H1 (cell line): ENCODE results near the gene FASTKD1. TPM values are rescaled to one million over a fixed set of nuclear protein-coding genes. Genes with fewer than 3 reads are reported as not detected.

Experiments
- CTCF ChIA-PET: fragments of 300-600 bp; sonication (Branson Sonifier 250); formaldehyde crosslinking; loops from one replicate; lab custom pipeline; 2021; ENCODE audit not compliant: partially characterized antibody; lab: Charles Lee
- POLR2A ChIA-PET: fragments of 300-600 bp; sonication (Branson Sonifier 250); formaldehyde crosslinking; loops from one replicate; lab custom pipeline; 2021; ENCODE audit warnings: inconsistent platforms; ENCODE audit not compliant: partially characterized antibody; lab: Charles Lee
- DNase-seq, 2 experiments: peaks; one replicate each; pipeline versions ENCODE4 v3.0.0 to v3.0.0-alpha.2; 2010 to 2022; ENCODE audit warnings: low spot score in 2 of 2, low read depth in 1 of 2, mixed read lengths in 1 of 2
- FAIRE-seq: peaks from 2 replicates; lab custom pipeline; 2011; peaks lifted over from hg19 to GRCh38; lab: Jason Lieb, UNC
- H2AFZ ChIP-seq: 2 replicates; pipeline ENCODE4 v1.8.1; 2012; ENCODE audit warnings: low read length, inconsistent platforms
- H2AK5ac ChIP-seq: 2 replicates; pipeline ENCODE4 v1.6.1; 2013; ENCODE audit warnings: low read depth, low read length
- H2BK120ac ChIP-seq: replicated peaks from 2 replicates; pipeline ENCODE3; 2013; ENCODE audit warnings: low read depth, low read length, inconsistent platforms
- H2BK12ac ChIP-seq: 2 replicates; pipeline ENCODE4 v1.6.1; 2013; ENCODE audit warnings: low read depth, low read length
- H2BK15ac ChIP-seq: 2 replicates; pipeline ENCODE4 v1.6.1; 2013; ENCODE audit warnings: low read length
- H2BK20ac ChIP-seq: 2 replicates; pipeline ENCODE4 v1.6.1; 2013; ENCODE audit warnings: low read length
- H2BK5ac ChIP-seq: 2 replicates; pipeline ENCODE4 v1.6.1; 2013; ENCODE audit warnings: low read depth, low read length
- H3K14ac ChIP-seq: 2 replicates; pipeline ENCODE4 v1.6.1; 2013; ENCODE audit warnings: inconsistent platforms; ENCODE audit not compliant: insufficient read length
- H3K18ac ChIP-seq: 2 replicates; pipeline ENCODE4 v1.6.1; 2013; ENCODE audit warnings: low read length; ENCODE audit errors: extremely low read depth
- H3K23ac ChIP-seq: 2 replicates; pipeline ENCODE4 v1.6.1; 2013; ENCODE audit warnings: inconsistent platforms; ENCODE audit not compliant: insufficient read length
- H3K23me2 ChIP-seq: 2 replicates; pipeline ENCODE4 v1.6.1; 2013; ENCODE audit warnings: low read depth, low read length
- H3K27ac ChIP-seq: 2 replicates; pipeline ENCODE4 v1.6.1; 2011; ENCODE audit warnings: low read depth, low read length, inconsistent platforms
- H3K27me3 ChIP-seq, 4 experiments: replicated peaks in 1 of 4; 1 replicate in 1 of 4; 2 replicates in 3 of 4; pipeline versions ENCODE4 v1.6.1 to v1.8.1; 2011 to 2013; ENCODE audit warnings: low read length in 3 of 4, mild to moderate bottlenecking in 3 of 4, inconsistent platforms in 2 of 4, mixed read lengths in 2 of 4, moderate library complexity in 1 of 4; ENCODE audit not compliant: control insufficient read depth in 3 of 4, insufficient read depth in 3 of 4; ENCODE audit errors: extremely low read depth in 1 of 4
- H3K36me3 ChIP-seq, 4 experiments: 2 replicates each; pipeline versions ENCODE4 v1.6.1 to v1.8.1; 2011 to 2013; ENCODE audit warnings: mild to moderate bottlenecking in 4 of 4, low read length in 3 of 4, moderate library complexity in 2 of 4, control low read depth in 1 of 4, inconsistent platforms in 1 of 4; ENCODE audit not compliant: insufficient read depth in 4 of 4, control insufficient read depth in 2 of 4
- H3K4ac ChIP-seq: replicated peaks from 2 replicates; pipeline ENCODE3; 2013; ENCODE audit warnings: low read length, low read depth, mixed read lengths, inconsistent platforms; ENCODE audit not compliant: insufficient read length
- H3K4me1 ChIP-seq, 4 experiments: replicated peaks in 1 of 4; 1 replicate in 1 of 4; 2 replicates in 3 of 4; pipeline versions ENCODE4 v1.6.1 to v1.8.1; 2011 to 2013; ENCODE audit warnings: low read length in 3 of 4, inconsistent platforms in 2 of 4, mixed read lengths in 1 of 4; ENCODE audit not compliant: insufficient read depth in 4 of 4, control insufficient read depth in 3 of 4
- H3K4me2 ChIP-seq, 2 experiments: 2 replicates each; pipeline versions ENCODE4 v1.6.1 to v1.8.1; 2011 to 2013; ENCODE audit warnings: low read depth in 2 of 2, low read length in 2 of 2, control low read depth in 1 of 2, inconsistent platforms in 1 of 2, mild to moderate bottlenecking in 1 of 2; ENCODE audit not compliant: insufficient read depth in 1 of 2
- H3K4me3 ChIP-seq, 4 experiments: fragments of 200-600, 300-600 bp in 1 of 4; sonication (generic), shearing (Covaris generic), sonication (Bioruptor Twin) in 1 of 4; 2 replicates each; pipeline versions ENCODE4 v1.5.1 to v1.8.1; 2011 to 2016; ENCODE audit warnings: low read length in 4 of 4, low read depth in 3 of 4, control low read depth in 2 of 4, inconsistent platforms in 2 of 4, mild to moderate bottlenecking in 2 of 4, mixed read lengths in 1 of 4, moderate library complexity in 1 of 4; ENCODE audit not compliant: insufficient read depth in 2 of 4; ENCODE audit errors: extremely low read depth in 1 of 4
- H3K56ac ChIP-seq: replicated peaks from 2 replicates; pipeline ENCODE3; 2013; ENCODE audit warnings: low read depth, mild to moderate bottlenecking, mixed read lengths, low read length, inconsistent platforms; ENCODE audit not compliant: insufficient read length
- H3K79me1 ChIP-seq: 2 replicates; pipeline ENCODE4 v1.6.1; 2013; ENCODE audit warnings: low read depth, low read length, control low read depth
- H3K79me2 ChIP-seq, 2 experiments: 2 replicates each; pipeline versions ENCODE4 v1.6.1 to v1.8.1; 2012 to 2013; ENCODE audit warnings: low read length in 2 of 2, mild to moderate bottlenecking in 2 of 2, inconsistent platforms in 1 of 2; ENCODE audit not compliant: insufficient read depth in 2 of 2, control insufficient read depth in 1 of 2
- H3K9ac ChIP-seq, 4 experiments: replicated peaks in 1 of 4; 1 replicate in 1 of 4; 2 replicates in 3 of 4; pipeline versions ENCODE4 v1.6.1 to v1.8.1; 2011 to 2013; ENCODE audit warnings: low read depth in 3 of 4, low read length in 3 of 4, control low read depth in 2 of 4, mild to moderate bottlenecking in 2 of 4, moderate library complexity in 2 of 4, inconsistent platforms in 1 of 4; ENCODE audit errors: extremely low read depth in 1 of 4
- H3K9me3 ChIP-seq, 2 experiments: 2 replicates each; pipeline versions ENCODE4 v1.6.1 to v1.8.1; 2012 to 2013; ENCODE audit warnings: mild to moderate bottlenecking in 2 of 2, moderate library complexity in 2 of 2, control low read depth in 1 of 2, inconsistent platforms in 1 of 2, low read depth in 1 of 2, low read length in 1 of 2, mixed read lengths in 1 of 2; ENCODE audit not compliant: insufficient read depth in 2 of 2
- H4K20me1 ChIP-seq, 2 experiments: replicated peaks in 1 of 2; 2 replicates each; pipeline versions ENCODE3 to v1.8.1; 2011 to 2013; ENCODE audit warnings: inconsistent platforms in 2 of 2, low read length in 2 of 2, mild to moderate bottlenecking in 1 of 2; ENCODE audit not compliant: insufficient read depth in 2 of 2, control insufficient read depth in 1 of 2
- H4K5ac ChIP-seq: 2 replicates; pipeline ENCODE4 v1.6.1; 2013; ENCODE audit warnings: low read length, low read depth, mixed read lengths, inconsistent platforms; ENCODE audit not compliant: insufficient read length
- H4K8ac ChIP-seq: 2 replicates; pipeline ENCODE4 v1.8.0; 2013; ENCODE audit warnings: mild to moderate bottlenecking, moderate library complexity, low read length, inconsistent platforms; ENCODE audit not compliant: insufficient read depth; ENCODE audit errors: extremely low read depth
- H4K91ac ChIP-seq: replicated peaks from 2 replicates; pipeline ENCODE3; 2013; ENCODE audit warnings: low read length, mixed read lengths, inconsistent platforms; ENCODE audit not compliant: insufficient read length
- BACH1 ChIP-seq: IDR thresholded peaks from 2 replicates; pipeline ENCODE4 v1.6.1; 2012; ENCODE audit warnings: low read length, improper control_type of control experiment
- BRCA1 ChIP-seq: IDR thresholded peaks from 2 replicates; pipeline ENCODE4 v1.6.1; 2012; ENCODE audit warnings: low read depth, low read length, improper control_type of control experiment
- HDAC2 ChIP-seq, 2 experiments: fragments of 300-600 bp in 1 of 2; sonication (generic) in 1 of 2; IDR thresholded peaks; 2 replicates each; pipeline ENCODE4 v1.6.1; 2011 to 2012; ENCODE audit warnings: low read depth in 2 of 2, low read length in 2 of 2, mild to moderate bottlenecking in 2 of 2, moderate library complexity in 2 of 2, borderline replicate concordance in 1 of 2, inconsistent platforms in 1 of 2
- JUND ChIP-seq: IDR thresholded peaks from 2 replicates; pipeline ENCODE4 v1.6.1; 2011; ENCODE audit warnings: mild to moderate bottlenecking, improper control_type of control experiment, low read length
- NRF1 ChIP-seq: IDR thresholded peaks from 2 replicates; pipeline ENCODE4 v1.6.1; 2011; ENCODE audit warnings: mild to moderate bottlenecking, low read depth, low read length, improper control_type of control experiment
- RAD21 ChIP-seq, 2 experiments: IDR thresholded peaks in 1 of 2; conservative IDR thresholded peaks in 1 of 2; 2 replicates each; pipeline ENCODE4 v1.6.1; 2011; ENCODE audit warnings: low read depth in 2 of 2, low read length in 2 of 2, improper control_type of control experiment in 1 of 2, inconsistent platforms in 1 of 2, mild to moderate bottlenecking in 1 of 2, moderate library complexity in 1 of 2
- RBBP5 ChIP-seq: IDR thresholded peaks from 2 replicates; pipeline ENCODE4 v1.7.1; 2012; ENCODE audit warnings: low read depth, mild to moderate bottlenecking, inconsistent platforms, low read length, moderate library complexity, borderline replicate concordance
- SIN3A ChIP-seq, 2 experiments: IDR thresholded peaks in 1 of 2; conservative IDR thresholded peaks in 1 of 2; 2 replicates each; pipeline ENCODE4 v1.6.1; 2011 to 2012; ENCODE audit warnings: low read length in 2 of 2, improper control_type of control experiment in 1 of 2, low read depth in 1 of 2, mild to moderate bottlenecking in 1 of 2
- TAF7 ChIP-seq: optimal IDR thresholded peaks from 2 replicates; pipeline ENCODE3; 2011; ENCODE audit warnings: low read depth, mild to moderate bottlenecking, inconsistent platforms, low read length, moderate library complexity, borderline replicate concordance
- WGBS, 2 experiments: shearing (Covaris generic) in 1 of 2; methylation state at CpG; one replicate each; pipeline versions ENCODE4 v1.1.6 to v1.1.7; 2013 to 2015; ENCODE audit warnings: low lambda C conversion rate in 2 of 2, mixed read lengths in 2 of 2, inconsistent platforms in 1 of 2, low coverage in 1 of 2, missing lambda C conversion rate in 1 of 2; ENCODE audit not compliant: insufficient replicate concordance in 2 of 2, insufficient coverage in 1 of 2, insufficient read length in 1 of 2; ENCODE audit errors: extremely low coverage in 1 of 2, missing lambda C conversion rate in 1 of 2; 5-methylcytosine and 5-hydroxymethylcytosine counted together
- polyA plus RNA-seq, 7 experiments: library from polyadenylated mRNA; depleted of rRNA in 3 of 7; stranded (reverse) in 5 of 7; unstranded in 2 of 7; fragments of >200 nt in 5 of 7; fragments of 200-250 nt in 2 of 7; gene quantifications; 1 replicate in 5 of 7; 2 replicates in 1 of 7; 4 replicates in 1 of 7; pipeline versions ENCODE4 v1.2.1 to v1.2.3, GENCODE V29; 2011 to 2013; ENCODE audit warnings: missing spikeins in 2 of 7, mixed read lengths in 2 of 7
- total RNA-seq: library from RNA; stranded (reverse); fragmentation: NEBNext Ultra II Directional; extraction: Animal tissue kit (Norgen Biotek cat#: 25700); gene quantifications from 2 replicates; pipeline ENCODE4 v1.2.1, GENCODE V29; 2021

Gene FASTKD1
- total and polyA plus RNA-seq, 2 of the 8 experiments (the other 6 are each of a cell fraction or from before 2014, with no cell fraction given), result 18.7 to 70.8 TPM

DNA sequence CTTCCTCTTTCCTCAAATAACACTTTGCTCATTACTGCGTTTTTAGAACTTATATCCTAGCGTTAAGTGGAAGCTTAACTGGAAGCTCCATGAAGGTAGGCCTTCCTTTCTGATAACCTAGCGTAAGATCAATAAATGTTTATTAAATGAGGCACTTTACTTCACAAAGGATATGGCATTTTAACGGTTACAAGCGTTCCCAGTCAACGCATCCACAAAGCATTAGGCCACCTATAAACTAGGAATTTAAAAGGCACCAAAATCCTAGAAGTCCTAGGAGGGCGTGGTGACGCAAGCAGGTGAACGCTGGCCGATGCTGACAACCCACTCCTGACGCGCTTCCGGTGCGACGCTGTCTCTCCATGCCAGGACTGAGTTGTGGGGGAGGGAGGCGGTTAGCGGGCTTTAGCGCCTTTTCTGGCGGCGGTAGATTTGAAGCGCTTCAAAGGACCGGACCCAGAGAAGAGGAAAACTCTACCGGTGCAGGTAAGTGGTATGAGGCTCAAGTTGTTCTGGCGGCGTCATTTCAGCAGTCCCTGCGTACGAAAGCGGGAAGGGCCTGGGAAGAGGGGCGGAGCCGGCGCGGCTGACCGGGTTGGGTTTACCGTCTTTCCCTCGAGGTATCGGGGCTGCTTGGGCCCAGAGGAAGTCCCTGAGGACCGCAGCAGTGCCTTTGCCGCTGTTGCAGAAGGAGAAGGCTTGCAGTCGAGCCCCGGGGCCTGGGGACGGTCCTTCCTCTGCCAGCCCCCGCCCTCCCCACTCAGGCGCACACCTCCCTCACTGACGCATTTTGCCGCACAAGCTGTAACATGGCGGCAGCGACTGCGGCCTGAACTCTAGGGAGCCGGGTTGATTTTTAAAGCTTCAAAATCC, 10.6 kb upstream of the FASTKD1 start, which contains the start of gene PPIG:
PPIG (plus strand) TSS at position 347 of the 873 bp plus-strand sequence. CDS start 19,691 bp downstream, outside the sequence.
- no peak within 1 kb of the TSS for H2BK120ac ChIP-seq
- peak within 1 kb of the TSS; percentile 73 for H4K5ac ChIP-seq
- WGBS, 2 experiments, result 9% methylated on average over 47 of the region's 49 CpGs; no CpG with 5 or more reads in 1 of the 2 experiments
- H3K79me2 ChIP-seq, result peaks cover 31 to 47% of the 10 kb centered on the region in 2 experiments
- peak within 1 kb of the TSS; percentile 93; the same call in 1 of the 2 replicates for H4K8ac ChIP-seq
- CTCF ChIA-PET, result interaction anchor here (0.6 to 1.0 kb wide), 2 partner anchors 30 to 205 kb away, joined by 3 to 4 read pairs; no protein-coding TSS in a partner anchor
- H2BK20ac ChIP-seq, result no peak within 1 kb of the TSS
- H3K14ac ChIP-seq, result no peak within 1 kb of the TSS
- H3K36me3 ChIP-seq, result no peaks in the 10 kb centered on the region
- H3K56ac ChIP-seq, result peak within 1 kb of the TSS; percentile 62
- no peaks in the 10 kb centered on the region for H3K27me3 ChIP-seq
- no peaks in the 10 kb centered on the region; a peak in 3 of 7 replicates for H3K4me1 ChIP-seq
- H3K4me3 ChIP-seq, result peak within 1 kb of the TSS; percentile 81 to 97 (median 94)
- H3K9ac ChIP-seq, result peak within 1 kb of the TSS; percentile 88 to 98 (median 92)
- H2AFZ ChIP-seq, result peak within 1 kb of the TSS; percentile 86; the same call in 1 of the 2 replicates
- POLR2A ChIA-PET, result interaction anchor here (0.7 to 2.5 kb wide), 13 partner anchors 9 to 243 kb away, joined by 3 to 23 read pairs (median 4); partner anchors contain the start of genes FASTKD1, KLHL23 and UBR3
- DNase-seq, result peak; percentile 56 to 86
- peak within 1 kb of the TSS; percentile 68; the same call in 1 of the 2 replicates for H2BK12ac ChIP-seq
- peak within 1 kb of the TSS; percentile 62 to 64 for H3K4me2 ChIP-seq
- 0 out of 2 replicates have a peak within 1 kb of the TSS, but pooled peaks have one; percentile 65 for H2AK5ac ChIP-seq
- H2BK5ac ChIP-seq, result peak within 1 kb of the TSS; percentile 93
- H3K4ac ChIP-seq, result peak within 1 kb of the TSS; percentile 10
- H3K27ac ChIP-seq, result peak within 1 kb of the TSS; percentile 96
- peaks cover 0 to 3% of the 10 kb centered on the region in 2 experiments for H4K20me1 ChIP-seq
- no peak within 1 kb of the TSS for H3K23ac ChIP-seq
- H3K23me2 ChIP-seq, result no peaks in the 10 kb centered on the region; the same call in 1 of the 2 replicates
- FAIRE-seq, result peak; percentile 76
- H3K18ac ChIP-seq, result peak within 1 kb of the TSS; percentile 66
- no peak within 1 kb of the TSS; the same call in 1 of the 2 replicates for H2BK15ac ChIP-seq
- 0 out of 4 replicates have a peak, but pooled peaks cover 0 to 3% of the 10 kb centered on the region in 2 experiments for H3K9me3 ChIP-seq
- peak within 1 kb of the TSS; percentile 63 for H4K91ac ChIP-seq
- H3K79me1 ChIP-seq, result no peaks in the 10 kb centered on the region
- TF ChIP-seq SIN3A (conservative IDR thresholded peaks at IDR 0.05 in 1 of 2, IDR thresholded peaks at IDR 0.05 in 1 of 2; ENCODE audit: low read depth in 1 of 2, low read length in 2 of 2), result peak; percentile 62 to 91; a peak in 2 of 4 replicates
- TF ChIP-seq JUND, result 0 out of 2 replicates have a peak, but pooled peaks have one; percentile 37
- TF ChIP-seq BRCA1, result peak; percentile 31; the same call in 1 of the 2 replicates
- no peak for TF ChIP-seq RAD21 (IDR thresholded peaks at IDR 0.05 in 1 of 2, conservative IDR thresholded peaks at IDR 0.05 in 1 of 2; ENCODE audit: low read depth in 2 of 2, low read length in 2 of 2)
- TF ChIP-seq RBBP5, result peak; percentile 96
- TF ChIP-seq BACH1, result no peak
- no peak for TF ChIP-seq NRF1
- TF ChIP-seq HDAC2 (IDR thresholded peaks at IDR 0.05; ENCODE audit: borderline replicate concordance in 1 of 2, low read depth in 2 of 2, low read length in 2 of 2), result no peak
- no peak for TF ChIP-seq TAF7
